ENCODE measurements around the gene ARL6IP4. TPM values are rescaled to one million over a fixed set of nuclear protein-coding genes. Genes with fewer than 3 reads are reported as not detected.
"Not testable (repeated sequence)": the region's sequence is repeated elsewhere in the genome, so short reads cannot be mapped to it uniquely, and the experiment has no call there.

ARL6IP4 gene
- total and polyA plus RNA-seq, 2 donors (not counting 1 experiment from before 2014, with no cell fraction given), result 145 to 149 TPM

DNA sequence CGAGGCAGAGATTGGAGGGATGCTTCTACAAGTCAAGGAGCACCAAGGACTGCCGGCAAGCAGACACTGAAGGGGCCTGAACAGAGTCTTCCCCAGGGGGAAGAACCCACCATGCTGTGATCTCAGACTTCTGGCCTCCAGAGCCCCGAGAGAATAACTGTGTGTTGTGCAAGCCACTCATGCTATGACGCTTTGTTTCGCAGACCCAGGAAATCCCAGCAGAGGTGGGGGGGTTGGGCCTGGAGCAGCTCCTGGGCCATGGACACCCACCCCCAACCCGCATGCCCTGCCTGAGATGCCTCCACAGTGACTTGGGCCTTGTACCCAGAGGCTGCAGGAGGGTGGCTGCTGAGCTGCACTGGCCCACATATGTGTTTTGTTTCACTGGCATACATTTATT, 31.2 kb downstream of the ARL6IP4 start:
- Histone ChIP-seq H3K27ac (ENCODE audit: insufficient read depth, low read length) (no peak overlapping the region), H3K9ac (ENCODE audit: insufficient read depth, low read length) (no peak overlapping the region), H3K27me3 (ENCODE audit: control insufficient read depth, insufficient read depth, low read length) (no peaks in the 10 kb centered on the region), H3K4me3 (replicated peaks in 1 of 4; ENCODE audit: control extremely low read depth in 1 of 4, insufficient read depth in 1 of 4, low read depth in 3 of 4, low read length in 4 of 4) (no peak overlapping the region), H4K20me1 (ENCODE audit: control insufficient read depth, extremely low read depth, insufficient read depth, low read length) (no peaks in the 10 kb centered on the region), H3K4me1 (ENCODE audit: control insufficient read depth, extremely low read depth, insufficient read depth, low read length) (no peaks in the 10 kb centered on the region), H3K9me3 (ENCODE audit: control insufficient read depth, insufficient read depth, low read depth, low read length) (no peaks in the 10 kb centered on the region), H2AFZ (ENCODE audit: low read length) (no peak overlapping the region), H3K79me2 (ENCODE audit: control insufficient read depth, insufficient read depth, low read length) (no peaks in the 10 kb centered on the region), H3K36me3 (ENCODE audit: control insufficient read depth, insufficient read depth, low read length) (peaks cover 3% of the 10 kb centered on the region), H3K4me2 (ENCODE audit: extremely low read depth, insufficient read depth, low read length) (no peak overlapping the region)
- DNase-seq (ENCODE audit: low read depth in 2 of 2), result no peak
- TF ChIP-seq, protein P1, sequence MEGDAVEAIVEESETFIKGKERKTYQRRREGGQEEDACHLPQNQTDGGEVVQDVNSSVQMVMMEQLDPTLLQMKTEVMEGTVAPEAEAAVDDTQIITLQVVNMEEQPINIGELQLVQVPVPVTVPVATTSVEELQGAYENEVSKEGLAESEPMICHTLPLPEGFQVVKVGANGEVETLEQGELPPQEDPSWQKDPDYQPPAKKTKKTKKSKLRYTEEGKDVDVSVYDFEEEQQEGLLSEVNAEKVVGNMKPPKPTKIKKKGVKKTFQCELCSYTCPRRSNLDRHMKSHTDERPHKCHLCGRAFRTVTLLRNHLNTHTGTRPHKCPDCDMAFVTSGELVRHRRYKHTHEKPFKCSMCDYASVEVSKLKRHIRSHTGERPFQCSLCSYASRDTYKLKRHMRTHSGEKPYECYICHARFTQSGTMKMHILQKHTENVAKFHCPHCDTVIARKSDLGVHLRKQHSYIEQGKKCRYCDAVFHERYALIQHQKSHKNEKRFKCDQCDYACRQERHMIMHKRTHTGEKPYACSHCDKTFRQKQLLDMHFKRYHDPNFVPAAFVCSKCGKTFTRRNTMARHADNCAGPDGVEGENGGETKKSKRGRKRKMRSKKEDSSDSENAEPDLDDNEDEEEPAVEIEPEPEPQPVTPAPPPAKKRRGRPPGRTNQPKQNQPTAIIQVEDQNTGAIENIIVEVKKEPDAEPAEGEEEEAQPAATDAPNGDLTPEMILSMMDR (conservative IDR thresholded peaks at IDR 0.05 in 1 of 2, IDR thresholded peaks at IDR 0.05 in 1 of 2; ENCODE audit: low read depth in 1 of 2, low read length in 2 of 2), result no peak

- no peak overlapping the region for H2AFZ ChIP-seq (ENCODE audit: low read length)
- no peaks in the 10 kb centered on the region for H3K79me2 ChIP-seq (ENCODE audit: control insufficient read depth, insufficient read depth, low read length)
- no peaks in the 10 kb centered on the region for H3K4me1 ChIP-seq (ENCODE audit: control insufficient read depth, extremely low read depth, insufficient read depth, low read length)
- no peaks in the 10 kb centered on the region for H3K9me3 ChIP-seq (ENCODE audit: control insufficient read depth, insufficient read depth, low read depth, low read length)
- no peaks in the 10 kb centered on the region for H3K27me3 ChIP-seq (ENCODE audit: control insufficient read depth, insufficient read depth, low read length)
- no peak for DNase-seq (ENCODE audit: low read depth in 2 of 2)
- no peak overlapping the region for H3K4me2 ChIP-seq (ENCODE audit: extremely low read depth, insufficient read depth, low read length)
- no peak overlapping the region for H3K27ac ChIP-seq (ENCODE audit: insufficient read depth, low read length)
- no peak for TF ChIP-seq EZH2 (IDR thresholded peaks at IDR 0.05; ENCODE audit: low read length, missing control alignments)
- TF ChIP-seq, protein P1 (conservative IDR thresholded peaks at IDR 0.05 in 1 of 2, IDR thresholded peaks at IDR 0.05 in 1 of 2; ENCODE audit: low read depth in 1 of 2, low read length in 2 of 2), result no peak
- H4K20me1 ChIP-seq (ENCODE audit: control insufficient read depth, extremely low read depth, insufficient read depth, low read length), result no peaks in the 10 kb centered on the region
- peaks cover 1% of the 10 kb centered on the region for H3K36me3 ChIP-seq (ENCODE audit: control insufficient read depth, insufficient read depth, low read length)
- H3K4me3 ChIP-seq (replicated peaks in 1 of 4; ENCODE audit: control extremely low read depth in 1 of 4, insufficient read depth in 1 of 4, low read depth in 3 of 4, low read length in 4 of 4), result no peak overlapping the region
- H3K9ac ChIP-seq (ENCODE audit: insufficient read depth, low read length), result no peak overlapping the region
Observed at GRCh38 chr12:123013185-123014095, 33.0 kb downstream of the ARL6IP4 start.

DNA sequence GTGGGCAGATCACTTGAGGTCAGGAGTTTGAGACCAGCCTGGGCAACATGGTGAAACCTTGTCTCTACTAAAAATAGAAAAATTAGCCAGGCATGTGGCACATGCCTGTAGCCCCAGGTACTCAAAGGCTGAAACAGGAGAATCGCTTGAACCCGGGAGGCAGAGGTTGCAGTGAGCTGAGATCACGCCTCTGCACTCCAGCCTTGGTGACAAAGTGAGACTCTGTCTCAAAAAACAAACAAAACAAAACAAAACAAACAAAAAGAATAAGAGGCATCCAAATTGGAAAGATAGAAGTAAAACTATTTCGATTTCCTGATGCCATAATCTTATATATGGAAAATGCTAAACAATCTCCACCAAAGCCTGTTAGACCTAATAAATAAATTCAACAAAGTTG, 34.0 kb downstream of the ARL6IP4 start:
- not testable (repeated sequence) for H3K79me2 ChIP-seq (ENCODE audit: control insufficient read depth, insufficient read depth, low read length); H3K4me1 ChIP-seq (ENCODE audit: control insufficient read depth, extremely low read depth, insufficient read depth, low read length); H3K9ac ChIP-seq (ENCODE audit: insufficient read depth, low read length); H3K27me3 ChIP-seq (ENCODE audit: control insufficient read depth, insufficient read depth, low read length); H2AFZ ChIP-seq (ENCODE audit: low read length); DNase-seq (ENCODE audit: low read depth in 2 of 2); H3K9me3 ChIP-seq (ENCODE audit: control insufficient read depth, insufficient read depth, low read depth, low read length); H4K20me1 ChIP-seq (ENCODE audit: control insufficient read depth, extremely low read depth, insufficient read depth, low read length); H3K4me2 ChIP-seq (ENCODE audit: extremely low read depth, insufficient read depth, low read length); H3K27ac ChIP-seq (ENCODE audit: insufficient read depth, low read length); H3K4me3 ChIP-seq (replicated peaks in 1 of 4; ENCODE audit: control extremely low read depth in 1 of 4, insufficient read depth in 1 of 4, low read depth in 3 of 4, low read length in 4 of 4); H3K36me3 ChIP-seq (ENCODE audit: control insufficient read depth, insufficient read depth, low read length)

All from fibroblast of lung (primary cell).